ENCODE data around the gene NAP1L4.

DNA sequence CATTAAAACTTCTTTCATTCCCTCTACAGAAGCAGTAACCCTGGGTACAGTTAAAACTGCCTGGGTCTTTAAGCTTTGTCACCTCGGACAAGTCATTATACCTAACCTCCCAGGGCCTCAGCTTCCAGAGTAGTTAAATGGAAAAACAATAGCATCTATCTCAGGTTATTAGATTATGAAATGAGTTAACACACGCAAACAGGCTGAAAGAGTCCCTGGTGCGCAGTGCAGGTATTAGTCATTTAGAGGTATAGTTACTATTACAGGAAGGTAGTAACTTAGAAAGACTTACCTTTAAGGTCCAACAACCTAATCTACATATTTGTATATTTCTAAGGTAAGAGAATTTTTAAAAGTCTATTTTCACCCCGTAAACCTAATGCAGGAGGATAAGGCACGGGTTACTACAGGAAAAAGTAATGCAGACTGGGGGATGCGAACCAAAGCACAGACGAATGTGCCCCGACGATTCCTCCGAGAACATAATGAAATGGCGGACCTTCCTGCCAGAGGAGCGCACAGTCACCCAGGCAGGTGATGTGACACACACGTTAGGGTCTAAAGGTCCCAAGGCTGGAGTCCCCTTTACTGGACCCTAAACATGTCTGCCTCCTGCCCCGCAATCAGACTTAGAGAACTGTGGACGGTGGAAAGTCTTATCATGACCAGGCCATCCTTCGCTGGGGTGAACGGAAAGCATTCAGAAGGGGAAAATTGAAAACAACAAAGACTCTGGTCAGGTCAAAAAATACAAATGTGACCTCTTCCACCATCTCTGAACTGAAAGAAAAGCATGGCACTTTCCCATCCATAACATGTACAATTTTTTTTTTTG is 1.3 kb downstream of the NAP1L4 start:
- TF ChIP-seq, protein P1, sequence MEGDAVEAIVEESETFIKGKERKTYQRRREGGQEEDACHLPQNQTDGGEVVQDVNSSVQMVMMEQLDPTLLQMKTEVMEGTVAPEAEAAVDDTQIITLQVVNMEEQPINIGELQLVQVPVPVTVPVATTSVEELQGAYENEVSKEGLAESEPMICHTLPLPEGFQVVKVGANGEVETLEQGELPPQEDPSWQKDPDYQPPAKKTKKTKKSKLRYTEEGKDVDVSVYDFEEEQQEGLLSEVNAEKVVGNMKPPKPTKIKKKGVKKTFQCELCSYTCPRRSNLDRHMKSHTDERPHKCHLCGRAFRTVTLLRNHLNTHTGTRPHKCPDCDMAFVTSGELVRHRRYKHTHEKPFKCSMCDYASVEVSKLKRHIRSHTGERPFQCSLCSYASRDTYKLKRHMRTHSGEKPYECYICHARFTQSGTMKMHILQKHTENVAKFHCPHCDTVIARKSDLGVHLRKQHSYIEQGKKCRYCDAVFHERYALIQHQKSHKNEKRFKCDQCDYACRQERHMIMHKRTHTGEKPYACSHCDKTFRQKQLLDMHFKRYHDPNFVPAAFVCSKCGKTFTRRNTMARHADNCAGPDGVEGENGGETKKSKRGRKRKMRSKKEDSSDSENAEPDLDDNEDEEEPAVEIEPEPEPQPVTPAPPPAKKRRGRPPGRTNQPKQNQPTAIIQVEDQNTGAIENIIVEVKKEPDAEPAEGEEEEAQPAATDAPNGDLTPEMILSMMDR (IDR thresholded peaks at IDR 0.05), result no peak
- TF ChIP-seq ZFX (IDR thresholded peaks at IDR 0.05; ENCODE audit: borderline replicate concordance), result no peak

Measured in 22Rv1 (cell line).